GM18511 (cell line): ENCODE data around the gene HOXB6.
A peak's percentile ranks its signal among the peaks of the same experiment; 100 is the strongest.

ENCODE experiments used
- ATAC-seq: cut with Tn5 transposase; IDR thresholded peaks from one replicate; pipeline ENCODE4 v1.9.1; 2021; ENCODE audit warnings: mild to moderate bottlenecking, moderate library complexity; ENCODE audit not compliant: unreplicated experiment

Gene HOXB6

GRCh38 chr17:48611213-48611612, 6.4 kb upstream of the HOXB6 start:
- ATAC-seq, result peak; percentile 23

GRCh38 chr17:48610282-48611211, 5.8 kb upstream of the HOXB6 start, which contains the start of gene HOXB7:
TSS of gene HOXB7 (minus strand) at chr17:48611017. CDS start at chr17:48610918, 99 bp downstream.
- ATAC-seq, result peak; percentile 59

- ATAC-seq, result no peak
Observed at GRCh38 chr17:48609759-48610281, 5.0 kb upstream of the HOXB6 start.

GRCh38 chr17:48609033-48609432, 4.2 kb upstream of the HOXB6 start:
- ATAC-seq, result no peak

GRCh38 chr17:48608494-48608834, 3.7 kb upstream of the HOXB6 start:
- no peak for ATAC-seq

GRCh38 chr17:48606892-48607614, 2.3 kb upstream of the HOXB6 start:
- ATAC-seq, result no peak

GRCh38 chr17:48605991-48606891, 1.5 kb upstream of the HOXB6 start:
- no peak for ATAC-seq

- ATAC-seq, result no peak
Observed at GRCh38 chr17:48605409-48605919, 678 bp upstream of the HOXB6 start.

GRCh38 chr17:48603959-48604769, 622 bp downstream of the HOXB6 start:
- ATAC-seq, result no peak

- no peak for ATAC-seq
Observed at GRCh38 chr17:48601539-48602425, 3.0 kb downstream of the HOXB6 start.

- no peak for ATAC-seq
Observed at GRCh38 chr17:48601207-48601538, 3.6 kb downstream of the HOXB6 start.

GRCh38 chr17:48600244-48601098, 4.3 kb downstream of the HOXB6 start:
- ATAC-seq, result no peak

- ATAC-seq, result no peak
Observed at GRCh38 chr17:48599354-48599753, 5.4 kb downstream of the HOXB6 start.

- no peak for ATAC-seq
Observed at GRCh38 chr17:48598736-48599135, 6.0 kb downstream of the HOXB6 start.

GRCh38 chr17:48597778-48598631, 6.8 kb downstream of the HOXB6 start:
- no peak for ATAC-seq

GRCh38 chr17:48597528-48597777, 7.3 kb downstream of the HOXB6 start:
- no peak for ATAC-seq
